ENCODE measurements around the gene VHLL. TPM values are rescaled to one million over a fixed set of nuclear protein-coding genes. Genes with fewer than 3 reads are reported as not detected.
A peak's percentile ranks its signal among the peaks of the same experiment; 100 is the strongest.
"Not testable (repeated sequence)": the region's sequence is repeated elsewhere in the genome, so short reads cannot be mapped to it uniquely, and the experiment has no call there.

The VHLL gene
- total RNA-seq (2014; rRNA removed; shearing (Covaris generic)) = 0.27 TPM in 1 of 2 replicates, not detected in the other
- polyA plus RNA-seq (2015; cell fraction: cytosol; rRNA removed) = not detected in 2 replicates
- polyA plus RNA-seq (2015; cell fraction: nucleus; rRNA removed) = not detected in 2 replicates

GRCh38 chr1:156298852-156299357 lies at the start of gene VHLL:
Gene VHLL, minus strand, starts transcription at chr1:156299307. Its CDS starts 118 bp downstream, at chr1:156299189.
- in situ Hi-C loops (cut with HindIII; ENCODE audit: low pct_unique_long_range_greater_than_20kb, low sequenced_read_pairs) = no loop called here
- no peak for DNase-seq (ENCODE audit: low read depth, low spot score)

- no peak for DNase-seq (ENCODE audit: low read depth, low spot score)
- in situ Hi-C loops (cut with HindIII; ENCODE audit: low pct_unique_long_range_greater_than_20kb, low sequenced_read_pairs) = no loop called here
Observed at GRCh38 chr1:156347331-156347730, 48.2 kb upstream of the VHLL start.

GRCh38 chr1:156346636-156347035 lies 47.5 kb upstream of the VHLL start:
- DNase-seq (ENCODE audit: low read depth, low spot score) = no peak
- in situ Hi-C loops (cut with HindIII; ENCODE audit: low pct_unique_long_range_greater_than_20kb, low sequenced_read_pairs) = no loop called here

GRCh38 chr1:156346035-156346434 lies 46.9 kb upstream of the VHLL start:
- DNase-seq (ENCODE audit: low read depth, low spot score); in situ Hi-C loops (cut with HindIII; ENCODE audit: low pct_unique_long_range_greater_than_20kb, low sequenced_read_pairs): not testable (repeated sequence)

GRCh38 chr1:156344409-156344808 lies 45.3 kb upstream of the VHLL start:
- in situ Hi-C loops (cut with HindIII; ENCODE audit: low pct_unique_long_range_greater_than_20kb, low sequenced_read_pairs) = no loop called here
- DNase-seq (ENCODE audit: low read depth, low spot score) = no peak

- in situ Hi-C loops (cut with HindIII; ENCODE audit: low pct_unique_long_range_greater_than_20kb, low sequenced_read_pairs) = no loop called here
- peak; percentile 47 for DNase-seq (ENCODE audit: low read depth, low spot score)
Observed at GRCh38 chr1:156342166-156342955, 43.3 kb upstream of the VHLL start.

- DNase-seq (ENCODE audit: low read depth, low spot score) = peak; percentile 100
- in situ Hi-C loops (cut with HindIII; ENCODE audit: low pct_unique_long_range_greater_than_20kb, low sequenced_read_pairs) = no loop called here
Observed at GRCh38 chr1:156338180-156338976, 39.3 kb upstream of the VHLL start, which contains the start of the genes CCT3 and TSACC. Gene CCT3, minus strand, starts transcription at chr1:156338292. Its CDS starts 108 bp downstream, at chr1:156338184. Gene TSACC, plus strand, starts transcription at chr1:156338526. Its CDS starts 1,232 bp downstream, at chr1:156339758.

- in situ Hi-C loops (cut with HindIII; ENCODE audit: low pct_unique_long_range_greater_than_20kb, low sequenced_read_pairs) = no loop called here
Observed at GRCh38 chr1:156337888-156338179, 38.7 kb upstream of the VHLL start.

GRCh38 chr1:156337052-156337887 lies 38.2 kb upstream of the VHLL start:
- DNase-seq (ENCODE audit: low read depth, low spot score) = no peak
- in situ Hi-C loops (cut with HindIII; ENCODE audit: low pct_unique_long_range_greater_than_20kb, low sequenced_read_pairs) = no loop called here

More at GRCh38 chr1:156337888-156338179, 38.7 kb upstream of the VHLL start:
- DNase-seq (ENCODE audit: low read depth, low spot score) = no peak

- in situ Hi-C loops (cut with HindIII; ENCODE audit: low pct_unique_long_range_greater_than_20kb, low sequenced_read_pairs) = no loop called here
- peak; percentile 42 for DNase-seq (ENCODE audit: low read depth, low spot score)
Observed at GRCh38 chr1:156336242-156336641, 37.1 kb upstream of the VHLL start.

- in situ Hi-C loops (cut with HindIII; ENCODE audit: low pct_unique_long_range_greater_than_20kb, low sequenced_read_pairs); DNase-seq (ENCODE audit: low read depth, low spot score): not testable (repeated sequence)
Observed at GRCh38 chr1:156323179-156323578, 24.1 kb upstream of the VHLL start.

GRCh38 chr1:156320560-156320959 lies 21.5 kb upstream of the VHLL start:
- in situ Hi-C loops (cut with HindIII; ENCODE audit: low pct_unique_long_range_greater_than_20kb, low sequenced_read_pairs) = no loop called here
- DNase-seq (ENCODE audit: low read depth, low spot score) = no peak

GRCh38 chr1:156319664-156320063 lies 20.6 kb upstream of the VHLL start:
- in situ Hi-C loops (cut with HindIII; ENCODE audit: low pct_unique_long_range_greater_than_20kb, low sequenced_read_pairs) = no loop called here
- peak; percentile 75 for DNase-seq (ENCODE audit: low read depth, low spot score)

GRCh38 chr1:156316909-156317308 lies 17.8 kb upstream of the VHLL start:
- no peak for DNase-seq (ENCODE audit: low read depth, low spot score)
- in situ Hi-C loops (cut with HindIII; ENCODE audit: low pct_unique_long_range_greater_than_20kb, low sequenced_read_pairs) = no loop called here

- in situ Hi-C loops (cut with HindIII; ENCODE audit: low pct_unique_long_range_greater_than_20kb, low sequenced_read_pairs) = no loop called here
- no peak for DNase-seq (ENCODE audit: low read depth, low spot score)
Observed at GRCh38 chr1:156310962-156311361, 11.9 kb upstream of the VHLL start.

GRCh38 chr1:156308078-156308477 lies 9.0 kb upstream of the VHLL start:
- in situ Hi-C loops (cut with HindIII; ENCODE audit: low pct_unique_long_range_greater_than_20kb, low sequenced_read_pairs) = no loop called here

GRCh38 chr1:156305215-156305614 lies 6.1 kb upstream of the VHLL start:
- in situ Hi-C loops (cut with HindIII; ENCODE audit: low pct_unique_long_range_greater_than_20kb, low sequenced_read_pairs) = no loop called here
- no peak for DNase-seq (ENCODE audit: low read depth, low spot score)

More at GRCh38 chr1:156308078-156308477, 9.0 kb upstream of the VHLL start:
- DNase-seq (ENCODE audit: low read depth, low spot score) = peak; percentile 31

Measured in SK-MEL-5 (cell line).